ENCODE data around the gene WASHC2A. TPM values are rescaled to one million over a fixed set of nuclear protein-coding genes. Genes with fewer than 3 reads are reported as not detected.
"Not testable (repeated sequence)": the region's sequence is repeated elsewhere in the genome, so short reads cannot be mapped to it uniquely, and the experiment has no call there.

The WASHC2A gene
- polyA plus RNA-seq, 3 donors: 10.9 to 32.9 (median 18.8) TPM

GRCh38 chr10:50044941-50045664 is 22.7 kb upstream of the WASHC2A start:
- no peaks in the 10 kb centered on the region for H3K27me3 ChIP-seq (ENCODE audit: control insufficient read depth in 2 of 2, insufficient read depth in 2 of 2, low read length in 2 of 2)
- WGBS (ENCODE audit: insufficient coverage): 90% methylated on average over 1 of the region's 5 CpGs
- H3K27ac Mint-ChIP-seq: no peak overlapping the region
- no peaks in the 10 kb centered on the region for H3K4me1 ChIP-seq (ENCODE audit: control insufficient read depth in 1 of 2, insufficient read depth in 2 of 2, low read length in 2 of 2)
- H3K4me2 ChIP-seq (replicated peaks; ENCODE audit: extremely low read depth, low read length, poor library complexity, severe bottlenecking): no peak overlapping the region
- H3K27me3 Mint-ChIP-seq (ENCODE audit: low read depth in 3 of 3): peaks cover 0 to 3% (median 2%) of the 10 kb centered on the region in 3 donors
- H2AFZ ChIP-seq (ENCODE audit: insufficient read depth, low read depth, low read length, poor library complexity, severe bottlenecking): no peak overlapping the region
- H3K79me2 ChIP-seq (ENCODE audit: insufficient read depth, low read length): no peaks in the 10 kb centered on the region
- no peaks in the 10 kb centered on the region for H3K36me3 ChIP-seq (replicated peaks in 1 of 2; ENCODE audit: control insufficient read depth in 1 of 2, insufficient read depth in 2 of 2, low read length in 2 of 2)
- H3K4me3 ChIP-seq (replicated peaks in 1 of 3; ENCODE audit: low read depth in 2 of 3, low read length in 3 of 3): no peak overlapping the region
- no peaks in the 10 kb centered on the region for H4K20me1 ChIP-seq (ENCODE audit: insufficient read depth, low read length)
- H3K9ac ChIP-seq (ENCODE audit: insufficient read depth, low read length, poor library complexity, severe bottlenecking): no peak overlapping the region
- intact Hi-C loops (cut with micrococcal nuclease): loop anchor here in 1 of 2 donors (10.0 kb wide), 1 partner anchor 90 kb away; no protein-coding TSS in a partner anchor
- H3K4me3 Mint-ChIP-seq: no peak overlapping the region
- H3K9me3 Mint-ChIP-seq: peaks cover 0 to 4% (median 0%) of the 10 kb centered on the region in 7 donors
- H3K36me3 Mint-ChIP-seq: peaks cover 0 to 3% of the 10 kb centered on the region in 2 donors
- TF ChIP-seq, protein P1, sequence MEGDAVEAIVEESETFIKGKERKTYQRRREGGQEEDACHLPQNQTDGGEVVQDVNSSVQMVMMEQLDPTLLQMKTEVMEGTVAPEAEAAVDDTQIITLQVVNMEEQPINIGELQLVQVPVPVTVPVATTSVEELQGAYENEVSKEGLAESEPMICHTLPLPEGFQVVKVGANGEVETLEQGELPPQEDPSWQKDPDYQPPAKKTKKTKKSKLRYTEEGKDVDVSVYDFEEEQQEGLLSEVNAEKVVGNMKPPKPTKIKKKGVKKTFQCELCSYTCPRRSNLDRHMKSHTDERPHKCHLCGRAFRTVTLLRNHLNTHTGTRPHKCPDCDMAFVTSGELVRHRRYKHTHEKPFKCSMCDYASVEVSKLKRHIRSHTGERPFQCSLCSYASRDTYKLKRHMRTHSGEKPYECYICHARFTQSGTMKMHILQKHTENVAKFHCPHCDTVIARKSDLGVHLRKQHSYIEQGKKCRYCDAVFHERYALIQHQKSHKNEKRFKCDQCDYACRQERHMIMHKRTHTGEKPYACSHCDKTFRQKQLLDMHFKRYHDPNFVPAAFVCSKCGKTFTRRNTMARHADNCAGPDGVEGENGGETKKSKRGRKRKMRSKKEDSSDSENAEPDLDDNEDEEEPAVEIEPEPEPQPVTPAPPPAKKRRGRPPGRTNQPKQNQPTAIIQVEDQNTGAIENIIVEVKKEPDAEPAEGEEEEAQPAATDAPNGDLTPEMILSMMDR (IDR thresholded peaks at IDR 0.05): no peak
- DNase-seq: no peak
- no peaks in the 10 kb centered on the region for H3K9me3 ChIP-seq (replicated peaks in 1 of 2; ENCODE audit: control insufficient read depth in 1 of 2, insufficient read depth in 1 of 2, low read length in 2 of 2)
- H3K27ac ChIP-seq (ENCODE audit: low read depth in 1 of 2, low read length in 2 of 2): no peak overlapping the region
- H3K4me1 Mint-ChIP-seq: no peaks in the 10 kb centered on the region

DNA sequence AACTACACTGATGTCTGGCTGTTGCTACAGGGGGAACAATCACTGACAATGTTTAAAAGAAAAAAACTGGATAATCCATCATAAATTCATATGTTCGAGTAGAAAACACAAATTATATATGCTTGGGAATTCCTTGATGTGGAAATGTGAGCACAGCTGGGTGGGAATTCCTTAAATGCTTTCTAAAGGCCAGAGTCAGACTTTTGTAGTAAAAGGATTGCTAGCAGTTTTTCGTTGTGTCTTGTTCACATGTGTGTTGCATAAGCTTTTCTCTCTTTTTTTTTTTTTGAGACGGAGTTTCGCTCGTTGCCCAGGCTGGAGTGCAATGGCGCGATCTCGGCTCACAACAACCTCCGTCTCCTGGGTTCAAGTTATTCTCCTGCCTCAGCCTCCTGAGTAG is 21.3 kb upstream of the WASHC2A start:
- not testable (repeated sequence) for H3K27me3 Mint-ChIP-seq (ENCODE audit: low read depth in 3 of 3); H3K4me3 Mint-ChIP-seq; H3K4me3 ChIP-seq (replicated peaks in 1 of 3; ENCODE audit: low read depth in 2 of 3, low read length in 3 of 3); H3K9me3 ChIP-seq (replicated peaks in 1 of 2; ENCODE audit: control insufficient read depth in 1 of 2, insufficient read depth in 1 of 2, low read length in 2 of 2); H2AFZ ChIP-seq (ENCODE audit: insufficient read depth, low read depth, low read length, poor library complexity, severe bottlenecking); H3K4me1 Mint-ChIP-seq; H4K20me1 ChIP-seq (ENCODE audit: insufficient read depth, low read length); H3K27me3 ChIP-seq (ENCODE audit: control insufficient read depth in 2 of 2, insufficient read depth in 2 of 2, low read length in 2 of 2); DNase-seq; H3K79me2 ChIP-seq (ENCODE audit: insufficient read depth, low read length); H3K9ac ChIP-seq (ENCODE audit: insufficient read depth, low read length, poor library complexity, severe bottlenecking); H3K4me2 ChIP-seq (replicated peaks; ENCODE audit: extremely low read depth, low read length, poor library complexity, severe bottlenecking); H3K9me3 Mint-ChIP-seq; H3K36me3 Mint-ChIP-seq; H3K27ac ChIP-seq (ENCODE audit: low read depth in 1 of 2, low read length in 2 of 2); H3K36me3 ChIP-seq (replicated peaks in 1 of 2; ENCODE audit: control insufficient read depth in 1 of 2, insufficient read depth in 2 of 2, low read length in 2 of 2); H3K4me1 ChIP-seq (ENCODE audit: control insufficient read depth in 1 of 2, insufficient read depth in 2 of 2, low read length in 2 of 2); H3K27ac Mint-ChIP-seq
- 100% methylated on average over 1 of the region's 9 CpGs for WGBS (ENCODE audit: insufficient coverage)
- intact Hi-C loops (cut with micrococcal nuclease): loop anchor here in 1 of 2 donors (10.0 kb wide), 1 partner anchor 88 kb away; no protein-coding TSS in a partner anchor

DNA sequence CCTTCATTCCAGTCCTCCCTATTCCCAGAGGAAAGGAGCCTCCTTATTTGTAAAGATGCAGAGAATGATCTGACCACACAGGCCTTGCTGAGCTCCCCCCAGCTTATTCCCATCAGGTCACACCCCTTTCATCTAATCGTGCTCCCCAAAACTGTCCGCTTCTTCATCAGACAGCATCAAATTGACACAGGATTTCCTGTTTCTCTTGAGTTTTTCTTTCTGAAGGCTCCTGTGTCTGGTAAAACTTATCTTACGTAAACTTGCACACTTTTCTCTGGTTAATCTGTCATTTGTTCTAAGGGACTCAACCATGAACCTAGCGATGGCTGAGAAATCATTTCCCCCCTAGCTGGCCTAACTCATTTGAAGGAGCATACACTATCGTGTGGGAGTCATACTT is 20.2 kb upstream of the WASHC2A start:
- WGBS (ENCODE audit: insufficient coverage): no CpG with 5 or more reads among the region's 5 CpGs
- not testable (repeated sequence) for DNase-seq; H3K4me3 ChIP-seq (replicated peaks in 1 of 3; ENCODE audit: low read depth in 2 of 3, low read length in 3 of 3); H3K4me2 ChIP-seq (replicated peaks; ENCODE audit: extremely low read depth, low read length, poor library complexity, severe bottlenecking); H3K36me3 ChIP-seq (replicated peaks in 1 of 2; ENCODE audit: control insufficient read depth in 1 of 2, insufficient read depth in 2 of 2, low read length in 2 of 2); H3K27ac ChIP-seq (ENCODE audit: low read depth in 1 of 2, low read length in 2 of 2); H3K9me3 Mint-ChIP-seq; H3K4me1 Mint-ChIP-seq; H3K27me3 ChIP-seq (ENCODE audit: control insufficient read depth in 2 of 2, insufficient read depth in 2 of 2, low read length in 2 of 2); H3K4me1 ChIP-seq (ENCODE audit: control insufficient read depth in 1 of 2, insufficient read depth in 2 of 2, low read length in 2 of 2); H4K20me1 ChIP-seq (ENCODE audit: insufficient read depth, low read length); H3K9ac ChIP-seq (ENCODE audit: insufficient read depth, low read length, poor library complexity, severe bottlenecking); H3K36me3 Mint-ChIP-seq; H3K79me2 ChIP-seq (ENCODE audit: insufficient read depth, low read length); H3K27ac Mint-ChIP-seq; H3K9me3 ChIP-seq (replicated peaks in 1 of 2; ENCODE audit: control insufficient read depth in 1 of 2, insufficient read depth in 1 of 2, low read length in 2 of 2); H3K4me3 Mint-ChIP-seq; H3K27me3 Mint-ChIP-seq (ENCODE audit: low read depth in 3 of 3); H2AFZ ChIP-seq (ENCODE audit: insufficient read depth, low read depth, low read length, poor library complexity, severe bottlenecking)
- intact Hi-C loops (cut with micrococcal nuclease): loop anchor here in 1 of 2 donors (10.0 kb wide), 1 partner anchor 87 kb away; no protein-coding TSS in a partner anchor

Data from CD14-positive monocyte (primary cell).